HepG2 (cell line): Measurements from ENCODE around the gene STATH. TPM values are rescaled to one million over a fixed set of nuclear protein-coding genes. Genes with fewer than 3 reads are reported as not detected.

Source experiments
- ATAC-seq: fragments of 200-7000 bp; cut with Tn5 transposase; 3 replicates; pipeline ENCODE4 v1.9.1; 2020; ENCODE audit warnings: mild to moderate bottlenecking, moderate library complexity
- BruUV-seq: library from RNA; stranded (reverse); fragments of 400-500 nt; replicated peaks from 2 replicates; lab custom pipeline; 2021; lab: Mats Ljungman, UMichigan
- CTCF ChIA-PET: fragments of 300-600 bp; formaldehyde crosslinking; extraction: SDS; loops from one replicate; lab custom pipeline; 2021; ENCODE audit warnings: low total read pairs, inconsistent platforms, low intra/inter-chr PET ratio; lab: Yijun Ruan, JAX
- POLR2A ChIA-PET: fragments of 350-600 bp; sonication (Branson Sonifier 250); formaldehyde crosslinking; loops from one replicate; lab custom pipeline; 2020; ENCODE audit warnings: antibody characterized with exemption, inconsistent platforms; lab: Yijun Ruan, JAX
- DNase-seq: peaks from one replicate; pipeline ENCODE4 v3.0.0-alpha.2; 2015; ENCODE audit warnings: low spot score
- FAIRE-seq: peaks from 3 replicates; lab custom pipeline; 2011; peaks lifted over from hg19 to GRCh38; lab: Jason Lieb, UNC
- H2AFZ ChIP-seq: one replicate; pipeline ENCODE4 v1.6.1; 2011; ENCODE audit warnings: low read length, inconsistent platforms
- H3K27ac ChIP-seq: fragments of 300-600 bp; 3 replicates; pipeline ENCODE4 v1.8.0; 2011; ENCODE audit warnings: mixed run types, mild to moderate bottlenecking, mixed read lengths, low read length, inconsistent platforms; ENCODE audit not compliant: insufficient read depth; ENCODE audit errors: extremely low read length
- H3K27me3 ChIP-seq, 2 experiments: fragments of 200-600 bp in 1 of 2; 2 replicates in 1 of 2; 3 replicates in 1 of 2; pipeline versions ENCODE4 v1.6.0 to v1.8.0; 2011; ENCODE audit warnings: low read length in 2 of 2, mild to moderate bottlenecking in 2 of 2, moderate library complexity in 2 of 2, inconsistent platforms in 1 of 2; ENCODE audit not compliant: insufficient read depth in 2 of 2, control insufficient read depth in 1 of 2
- H3K36me3 ChIP-seq, 2 experiments: fragments of 200-600 bp in 1 of 2; replicated peaks in 1 of 2; 2 replicates in 1 of 2; 3 replicates in 1 of 2; pipeline versions ENCODE4 v1.5.1 to v1.8.0; 2011; ENCODE audit warnings: low read length in 2 of 2, inconsistent platforms in 1 of 2; ENCODE audit not compliant: insufficient read depth in 2 of 2, control insufficient read depth in 1 of 2
- H3K4me1 ChIP-seq: 2 replicates; pipeline ENCODE4 v1.5.1; 2012; ENCODE audit warnings: low read length, inconsistent platforms; ENCODE audit not compliant: insufficient read depth
- H3K4me2 ChIP-seq: 2 replicates; pipeline ENCODE4 v1.6.0; 2011; ENCODE audit warnings: low read depth, low read length, inconsistent platforms
- H3K4me3 ChIP-seq, 3 experiments: fragments of 200-600 bp in 1 of 3; sonication (generic), shearing (Covaris generic) in 1 of 3; replicated peaks in 1 of 3; 2 replicates each; pipeline ENCODE4 v1.5.1; 2011 to 2016; ENCODE audit warnings: low read length in 3 of 3, inconsistent platforms in 2 of 3, low read depth in 2 of 3, mild to moderate bottlenecking in 2 of 3, control low read depth in 1 of 3, mixed read lengths in 1 of 3; ENCODE audit not compliant: insufficient read depth in 1 of 3
- H3K79me2 ChIP-seq: one replicate; pipeline ENCODE4 v1.6.1; 2011; ENCODE audit warnings: low read length, inconsistent platforms; ENCODE audit not compliant: insufficient read depth
- H3K9ac ChIP-seq: 2 replicates; pipeline ENCODE4 v1.6.0; 2011; ENCODE audit warnings: mild to moderate bottlenecking, low read depth, low read length, inconsistent platforms; ENCODE audit not compliant: insufficient read depth
- H3K9me3 ChIP-seq: 2 replicates; pipeline ENCODE4 v1.5.1; 2012; ENCODE audit warnings: mild to moderate bottlenecking, low read length
- H4K20me1 ChIP-seq: 2 replicates; pipeline ENCODE4 v1.6.0; 2011; ENCODE audit warnings: inconsistent platforms, mild to moderate bottlenecking, low read length, moderate library complexity; ENCODE audit not compliant: insufficient read depth
- ELF3 ChIP-seq: IDR thresholded peaks from 2 replicates; pipeline ENCODE4 v1.6.1; 2016; ENCODE audit warnings: missing genetic modification reagents, missing compliant biosample characterization
- HBP1 ChIP-seq: IDR thresholded peaks from 2 replicates; pipeline ENCODE4 v1.6.1; 2016; ENCODE audit warnings: low read depth, control low read depth
- IKZF4 ChIP-seq: sonication (generic); formaldehyde crosslinking; IDR thresholded peaks from 2 replicates; pipeline ENCODE4 v1.5.1; 2020; ENCODE audit warnings: borderline replicate concordance, mild to moderate bottlenecking, low read depth, missing genetic modification reagents; ENCODE audit errors: not compliant biosample characterization
- KAT8 ChIP-seq: IDR thresholded peaks from 2 replicates; pipeline ENCODE4 v1.6.1; 2016; ENCODE audit warnings: missing genetic modification reagents, missing compliant biosample characterization
- MAFF ChIP-seq: IDR thresholded peaks from 2 replicates; pipeline ENCODE4 v1.6.1; 2011; ENCODE audit warnings: low read depth, low read length, improper control_type of control experiment
- MAFK ChIP-seq, 2 experiments: IDR thresholded peaks in 1 of 2; conservative IDR thresholded peaks in 1 of 2; 2 replicates each; pipeline ENCODE4 v1.6.1; 2011; ENCODE audit warnings: improper control_type of control experiment in 2 of 2, low read length in 2 of 2
- TARDBP ChIP-seq: sonication (generic); formaldehyde crosslinking; IDR thresholded peaks from 2 replicates; pipeline ENCODE4 v1.8.0; 2022; ENCODE audit warnings: mild to moderate bottlenecking, missing genetic modification reagents
- ZFP90 ChIP-seq: sonication (generic); formaldehyde crosslinking; IDR thresholded peaks from 2 replicates; pipeline ENCODE4 v1.8.0; 2022; ENCODE audit warnings: missing genetic modification reagents, mild to moderate bottlenecking, inconsistent platforms, borderline replicate concordance
- ZGPAT ChIP-seq: IDR thresholded peaks from 2 replicates; pipeline ENCODE4 v1.6.1; 2016; ENCODE audit warnings: mild to moderate bottlenecking
- ZNF513 ChIP-seq: sonication (generic); formaldehyde crosslinking; conservative IDR thresholded peaks from 2 replicates; pipeline ENCODE4 v1.5.0; 2020; ENCODE audit warnings: missing genetic modification reagents
- ZNF75D ChIP-seq: sonication (generic); formaldehyde crosslinking; IDR thresholded peaks from 2 replicates; pipeline ENCODE4 v1.8.1; 2023; ENCODE audit warnings: missing genetic modification reagents, mild to moderate bottlenecking, borderline replicate concordance
- ZZZ3 ChIP-seq: sonication (generic); formaldehyde crosslinking; IDR thresholded peaks from 2 replicates; pipeline ENCODE4 v1.4.0; 2020; ENCODE audit warnings: missing genetic modification reagents, mild to moderate bottlenecking, borderline replicate concordance
- WGBS: methylation state at CpG from one replicate; pipeline ENCODE4 v1.1.6; 2017; ENCODE audit warnings: low lambda C conversion rate; 5-methylcytosine and 5-hydroxymethylcytosine counted together
- in situ Hi-C: cut with HindIII; loops from 2 replicates; pipeline ENCODE4 v1.10.0; 2017; ENCODE audit warnings: low pct_unique_long_range_greater_than_20kb; ENCODE audit not compliant: extremely low pct_ligation_motif_present
- intact Hi-C: fragments of 100-400 bp; cut with micrococcal nuclease; formaldehyde crosslinking; loops from one replicate; pipeline ENCODE4 v1.10.0; 2022; ENCODE audit not compliant: unreplicated experiment
- polyA plus RNA-seq, 8 experiments: library from polyadenylated mRNA; depleted of rRNA in 3 of 8; stranded (reverse) in 7 of 8; unstranded in 1 of 8; fragments of >200 nt; fragmentation: Illumina TruSeq in 4 of 8; extraction: Trizol in 4 of 8; gene quantifications; 2 replicates each; pipeline versions ENCODE4 v1.2.1 to v1.2.3, GENCODE V29; 2011 to 2016; ENCODE audit warnings: low read depth in 4 of 8, missing spikeins in 1 of 8, mixed read lengths in 1 of 8; ENCODE audit not compliant: insufficient read depth in 1 of 8
- total RNA-seq, 5 experiments: library from RNA; depleted of rRNA; stranded (reverse); fragments of >200 nt; fragmentation: Illumina TruSeq; extraction: Trizol; gene quantifications; 2 replicates each; pipeline ENCODE4 v1.2.3, GENCODE V29; 2016; ENCODE audit warnings: low read depth in 1 of 5

Gene STATH
- total and polyA plus RNA-seq, 2 of the 13 experiments (the other 11 are each of a cell fraction or from before 2014, with no cell fraction given) = not detected

GRCh38 chr4:69984030-69984443, 11.7 kb upstream of the STATH start (continued):
- TF ChIP-seq ZNF513 (CRISPR knock-in tag) = no peak
- no peak for TF ChIP-seq IKZF4
- TF ChIP-seq HBP1 (CRISPR knock-in tag) = peak; percentile 74; the same call in 1 of the 2 replicates
- TF ChIP-seq ZGPAT (CRISPR knock-in tag) = peak; percentile 64; the same call in 1 of the 2 replicates
- peak; percentile 53; the same call in 1 of the 2 replicates for TF ChIP-seq ELF3 (CRISPR knock-in tag)
- peak; percentile 46; the same call in 1 of the 2 replicates for TF ChIP-seq KAT8 (CRISPR knock-in tag)
- peak; percentile 56; the same call in 1 of the 2 replicates for TF ChIP-seq TARDBP (CRISPR knock-in tag)

- no peak overlapping the region for H3K27ac ChIP-seq
- TF ChIP-seq ZFP90 (no peak), ZZZ3 (CRISPR knock-in tag) (no peak), MAFF (peak; percentile 67), MAFK (conservative IDR thresholded peaks at IDR 0.05 in 1 of 2, IDR thresholded peaks at IDR 0.05 in 1 of 2; ENCODE audit: low read length in 2 of 2) (peak; percentile 64 to 84), ZNF75D (CRISPR knock-in tag) (no peak)
- H3K4me3 ChIP-seq = no peak overlapping the region
- BruUV-seq = no TSS peak
- DNase-seq = no peak
- ChIA-PET POLR2A (no interaction called here), CTCF (no interaction called here)
- H3K36me3 ChIP-seq = no peaks in the 10 kb centered on the region
- no peaks in the 10 kb centered on the region for H3K9me3 ChIP-seq
- no peaks in the 10 kb centered on the region for H3K27me3 ChIP-seq
- FAIRE-seq = no peak
- ATAC-seq = no peak
- 85% methylated on average over 1 of the region's 1 CpG for WGBS
- H3K9ac ChIP-seq = no peak overlapping the region
- H3K4me2 ChIP-seq = no peak overlapping the region
- no peak overlapping the region for H2AFZ ChIP-seq
- H4K20me1 ChIP-seq = no peaks in the 10 kb centered on the region
- in situ Hi-C loops (no loop called here), intact Hi-C loops (loop anchor here (10.0 kb wide), 1 partner anchor 1458 kb away; no protein-coding TSS in a partner anchor)
- peaks cover 17% of the 10 kb centered on the region for H3K4me1 ChIP-seq
- H3K79me2 ChIP-seq = no peaks in the 10 kb centered on the region
These were observed 9.1 kb upstream of the STATH start for GRCh38 chr4:69986663-69987062.
